Measurements from ENCODE around the gene PEX1. TPM values are rescaled to one million over a fixed set of nuclear protein-coding genes. Genes with fewer than 3 reads are reported as not detected.

Gene PEX1
- total and polyA plus RNA-seq, 2 of the 4 experiments (the other 2 are of a cell fraction): 8.1 to 12.7 TPM

- H3K4me2 ChIP-seq (ENCODE audit: low read depth, low read length): no peak overlapping the region
- H3K23ac ChIP-seq (ENCODE audit: low read depth, low read length): no peak overlapping the region
- no peaks in the 10 kb centered on the region for H3K4me1 ChIP-seq (ENCODE audit: control insufficient read depth, insufficient read depth, low read length)
- H3K36me3 ChIP-seq (ENCODE audit: control insufficient read depth, insufficient read depth, low read length): peaks cover 5% of the 10 kb centered on the region; the same call in 1 of the 2 replicates
- no peak overlapping the region for H2BK20ac ChIP-seq (ENCODE audit: low read depth, low read length)
- 67% methylated on average over 1 of the region's 7 CpGs; no CpG with 5 or more reads in 1 of the 2 experiments for WGBS, 2 experiments (ENCODE audit: extremely low coverage in 2 of 2, insufficient read length in 1 of 2)
- H3K9ac ChIP-seq (ENCODE audit: low read depth, low read length): no peak overlapping the region
- H2AK9ac ChIP-seq (replicated peaks; ENCODE audit: low read depth, low read length, poor library complexity): no peak overlapping the region
- H3K79me1 ChIP-seq (ENCODE audit: low read depth in 1 of 2, low read length in 2 of 2): no peaks in the 10 kb centered on the region
- H3K27me3 ChIP-seq (ENCODE audit: control insufficient read depth, insufficient read depth, low read length): no peaks in the 10 kb centered on the region
- H4K91ac ChIP-seq (ENCODE audit: insufficient read depth, low read depth, low read length): no peak overlapping the region
- TF ChIP-seq NFE2L2 (IDR thresholded peaks at IDR 0.05; ENCODE audit: low read depth, low read length): no peak
- no peak for TF ChIP-seq RFX5 (IDR thresholded peaks at IDR 0.05; ENCODE audit: low read depth, low read length)
- no peak for TF ChIP-seq CEBPB (IDR thresholded peaks at IDR 0.05; ENCODE audit: low read depth, low read length)
- TF ChIP-seq RCOR1 (IDR thresholded peaks at IDR 0.05; ENCODE audit: insufficient replicate concordance, low read length): no peak
- no peak for TF ChIP-seq BHLHE40 (IDR thresholded peaks at IDR 0.05; ENCODE audit: low read depth, low read length)
- TF ChIP-seq RAD21 (IDR thresholded peaks at IDR 0.05; ENCODE audit: low read length): no peak
- TF ChIP-seq POLR2A (IDR thresholded peaks at IDR 0.05; ENCODE audit: low read depth, low read length): no peak
- no peak for TF ChIP-seq MXI1 (IDR thresholded peaks at IDR 0.05; ENCODE audit: borderline replicate concordance, low read depth, low read length)
- TF ChIP-seq MAFK (IDR thresholded peaks at IDR 0.05; ENCODE audit: low read depth, low read length): no peak
- no peak for TF ChIP-seq FOS (IDR thresholded peaks at IDR 0.05; ENCODE audit: low read depth, low read length)
- TF ChIP-seq CHD1 (IDR thresholded peaks at IDR 0.05; ENCODE audit: low read depth, low read length): no peak
- no peak for TF ChIP-seq SMC3 (IDR thresholded peaks at IDR 0.05; ENCODE audit: low read depth, low read length)
- ChIA-PET POLR2A (ENCODE audit: unreplicated experiment) (no interaction called here), CTCF (no interaction called here)
- H3K27ac ChIP-seq (ENCODE audit: insufficient read depth, low read length): no peak overlapping the region
- H4K20me1 ChIP-seq (ENCODE audit: insufficient read depth, low read length): no peaks in the 10 kb centered on the region; the same call in 1 of the 2 replicates
- H2BK15ac ChIP-seq (ENCODE audit: low read depth, low read length): no peak overlapping the region
- no peak overlapping the region for H2AK5ac ChIP-seq (ENCODE audit: low read depth, low read length)
- no peak for ATAC-seq (ENCODE audit: low read depth)
- no peak overlapping the region for H2AFZ ChIP-seq (replicated peaks; ENCODE audit: low read length, poor library complexity)
- no peak overlapping the region for H3K14ac ChIP-seq (replicated peaks; ENCODE audit: low read depth, low read length)
- dilution Hi-C loops (cut with HindIII; ENCODE audit: low sequenced_read_pairs, unreplicated experiment): no loop called here
- no peak overlapping the region for H3K4ac ChIP-seq (ENCODE audit: low read depth, low read length)
- no peak overlapping the region for H2BK120ac ChIP-seq (ENCODE audit: low read depth, low read length)
- intact Hi-C loops (cut with micrococcal nuclease): no loop called here
- no peak overlapping the region for H4K8ac ChIP-seq (ENCODE audit: low read depth in 2 of 2, low read length in 2 of 2)
- no peak overlapping the region for H4K5ac ChIP-seq (ENCODE audit: low read depth, low read length)
- H3K9me3 ChIP-seq (ENCODE audit: control insufficient read depth, insufficient read depth, low read length): no peaks in the 10 kb centered on the region
- H2BK5ac ChIP-seq (ENCODE audit: low read depth, low read length, poor library complexity, severe bottlenecking): no peak overlapping the region
- H3K18ac ChIP-seq (ENCODE audit: low read depth, low read length): no peak overlapping the region
- no peak overlapping the region for H3K56ac ChIP-seq (ENCODE audit: extremely low read depth, insufficient read depth, low read length)
- no peak for DNase-seq
- in situ Hi-C loops (cut with MboI; ENCODE audit: low sequenced_read_pairs): no loop called here
- no peaks in the 10 kb centered on the region for H3K9me1 ChIP-seq (ENCODE audit: insufficient read depth, low read length)
- BruUV-seq (replicated peaks): no TSS peak
- H3K4me3 ChIP-seq (ENCODE audit: insufficient read depth, low read depth, low read length): no peak overlapping the region
Measured at GRCh38 chr7:92557808-92558362, 29.6 kb upstream of the PEX1 start.

All from IMR-90 (cell line).